ENCODE measurements around the gene SLC38A5. TPM values are rescaled to one million over a fixed set of nuclear protein-coding genes. Genes with fewer than 3 reads are reported as not detected.

Gene SLC38A5
- total and polyA plus RNA-seq, 8 donors = 21.2 to 70.7 (median 38.6) TPM

DNA sequence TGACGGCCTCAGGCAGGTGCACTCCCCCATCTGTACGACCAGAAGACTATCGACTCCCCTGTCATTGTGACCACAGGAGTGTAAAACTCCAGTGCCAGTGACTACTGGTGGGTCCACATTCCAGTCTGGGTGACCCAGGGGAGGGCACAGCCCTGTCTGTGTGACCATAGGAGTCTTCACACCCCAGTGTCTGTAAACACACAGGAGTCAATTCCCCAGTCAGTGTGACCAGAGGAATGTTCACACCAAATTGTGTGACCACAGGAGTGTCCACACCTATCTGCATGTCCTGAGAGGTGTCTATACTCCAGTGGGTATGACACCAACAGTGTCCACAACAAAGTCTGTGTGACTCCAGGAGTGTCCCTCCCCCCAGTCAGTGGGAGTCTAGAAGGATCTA, 18.0 kb upstream of the SLC38A5 start:
- TF ChIP-seq, protein P1, sequence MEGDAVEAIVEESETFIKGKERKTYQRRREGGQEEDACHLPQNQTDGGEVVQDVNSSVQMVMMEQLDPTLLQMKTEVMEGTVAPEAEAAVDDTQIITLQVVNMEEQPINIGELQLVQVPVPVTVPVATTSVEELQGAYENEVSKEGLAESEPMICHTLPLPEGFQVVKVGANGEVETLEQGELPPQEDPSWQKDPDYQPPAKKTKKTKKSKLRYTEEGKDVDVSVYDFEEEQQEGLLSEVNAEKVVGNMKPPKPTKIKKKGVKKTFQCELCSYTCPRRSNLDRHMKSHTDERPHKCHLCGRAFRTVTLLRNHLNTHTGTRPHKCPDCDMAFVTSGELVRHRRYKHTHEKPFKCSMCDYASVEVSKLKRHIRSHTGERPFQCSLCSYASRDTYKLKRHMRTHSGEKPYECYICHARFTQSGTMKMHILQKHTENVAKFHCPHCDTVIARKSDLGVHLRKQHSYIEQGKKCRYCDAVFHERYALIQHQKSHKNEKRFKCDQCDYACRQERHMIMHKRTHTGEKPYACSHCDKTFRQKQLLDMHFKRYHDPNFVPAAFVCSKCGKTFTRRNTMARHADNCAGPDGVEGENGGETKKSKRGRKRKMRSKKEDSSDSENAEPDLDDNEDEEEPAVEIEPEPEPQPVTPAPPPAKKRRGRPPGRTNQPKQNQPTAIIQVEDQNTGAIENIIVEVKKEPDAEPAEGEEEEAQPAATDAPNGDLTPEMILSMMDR (IDR thresholded peaks at IDR 0.05) = no peak
- Histone ChIP-seq H3K36me3 (peaks cover 0 to 25% of the 10 kb centered on the region in 2 donors), H3K27ac (no peak overlapping the region), H3K9me3 (no peaks in the 10 kb centered on the region), H3K4me1 (no peaks in the 10 kb centered on the region), H3K4me3 (no peak overlapping the region), H3K27me3 (no peaks in the 10 kb centered on the region)
- no peak for ATAC-seq
- intact Hi-C loops (cut with DNase I) = no loop called here
- DNase-seq = no peak

DNA sequence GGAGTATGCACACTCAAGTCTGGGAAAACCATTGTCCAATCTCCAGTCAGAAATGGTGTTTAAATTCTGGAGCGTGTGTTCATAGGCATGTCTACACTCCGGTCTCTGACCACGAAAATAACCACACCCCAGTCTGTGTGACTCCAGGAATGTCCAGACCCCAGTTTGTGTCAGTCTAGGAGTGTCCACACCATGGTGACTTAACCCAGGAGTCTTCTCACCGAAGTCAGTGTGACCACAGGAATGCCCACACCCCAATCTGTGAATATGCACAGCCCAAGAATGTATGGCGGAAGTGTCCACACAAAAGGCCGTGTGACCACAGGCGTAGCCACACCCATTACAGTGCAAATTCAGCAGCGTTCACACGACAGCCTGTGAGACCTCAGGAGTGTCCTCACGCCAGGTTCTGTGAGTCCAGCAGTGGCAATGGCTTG, 17.3 kb upstream of the SLC38A5 start:
- peak; percentile 47 for ATAC-seq
- Histone ChIP-seq H3K4me3 (no peak overlapping the region), H3K36me3 (peaks cover 0 to 32% of the 10 kb centered on the region in 2 donors), H3K4me1 (no peaks in the 10 kb centered on the region), H3K9me3 (no peaks in the 10 kb centered on the region), H3K27me3 (no peaks in the 10 kb centered on the region), H3K27ac (no peak overlapping the region)
- intact Hi-C loops (cut with DNase I) = no loop called here
- DNase-seq = no peak
- TF ChIP-seq, protein P1 (IDR thresholded peaks at IDR 0.05) = no peak

DNA sequence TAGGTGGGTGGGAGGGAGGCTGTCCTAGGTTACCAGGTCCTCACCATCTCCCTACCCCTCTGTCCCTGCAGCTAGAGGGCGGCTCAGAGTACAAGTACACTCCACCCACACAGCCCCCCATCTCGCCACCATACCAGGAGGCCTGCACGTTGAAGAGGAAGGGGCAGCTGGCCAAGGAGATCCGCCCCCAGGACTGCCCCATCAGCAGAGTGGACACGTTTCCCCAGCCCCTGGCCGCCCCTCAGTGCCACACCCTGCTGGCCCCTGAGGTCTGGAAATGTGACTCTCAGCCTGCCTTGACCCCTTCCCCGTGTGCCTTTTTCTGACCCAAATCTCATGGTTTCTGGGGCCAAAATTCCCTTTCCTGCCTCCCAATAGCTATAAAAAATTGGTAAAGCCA, 12.5 kb upstream of the SLC38A5 start:
- TF ChIP-seq, protein P1 (IDR thresholded peaks at IDR 0.05) = no peak
- Histone ChIP-seq H3K27ac (no peak overlapping the region), H3K27me3 (no peaks in the 10 kb centered on the region), H3K4me1 (no peaks in the 10 kb centered on the region), H3K4me3 (no peak overlapping the region), H3K9me3 (no peaks in the 10 kb centered on the region), H3K36me3 (peaks cover 0 to 60% of the 10 kb centered on the region in 2 donors)
- no peak for DNase-seq
- ATAC-seq = no peak
- intact Hi-C loops (cut with DNase I) = no loop called here

DNA sequence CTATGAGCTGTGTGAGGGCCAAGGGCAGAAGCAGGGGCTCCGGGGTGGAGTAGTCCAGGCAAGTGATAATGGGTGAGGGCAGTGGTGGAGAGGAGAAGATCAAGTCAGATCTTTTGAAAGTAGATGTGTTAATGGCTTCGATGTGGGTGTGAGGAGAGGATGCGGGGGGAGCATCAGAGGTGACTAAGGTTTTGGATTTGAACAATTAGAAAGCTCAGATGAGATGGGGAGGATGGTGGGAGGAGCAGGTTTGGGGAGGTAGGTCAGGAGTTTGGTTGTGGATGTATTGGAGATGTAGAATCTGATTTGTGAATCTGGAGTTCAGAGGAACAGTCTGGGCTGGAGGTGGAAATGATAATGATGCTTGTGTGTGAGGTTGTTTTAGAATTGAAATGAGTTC, 10.5 kb upstream of the SLC38A5 start:
- Histone ChIP-seq H3K4me1 (no peaks in the 10 kb centered on the region), H3K27ac (no peak overlapping the region), H3K9me3 (no peaks in the 10 kb centered on the region), H3K4me3 (no peak overlapping the region), H3K27me3 (no peaks in the 10 kb centered on the region), H3K36me3 (peaks cover 0 to 54% of the 10 kb centered on the region in 2 donors)
- DNase-seq (no peak), ATAC-seq (no peak)
- TF ChIP-seq, protein P1 (IDR thresholded peaks at IDR 0.05) = no peak
- intact Hi-C loops (cut with DNase I) = no loop called here

DNA sequence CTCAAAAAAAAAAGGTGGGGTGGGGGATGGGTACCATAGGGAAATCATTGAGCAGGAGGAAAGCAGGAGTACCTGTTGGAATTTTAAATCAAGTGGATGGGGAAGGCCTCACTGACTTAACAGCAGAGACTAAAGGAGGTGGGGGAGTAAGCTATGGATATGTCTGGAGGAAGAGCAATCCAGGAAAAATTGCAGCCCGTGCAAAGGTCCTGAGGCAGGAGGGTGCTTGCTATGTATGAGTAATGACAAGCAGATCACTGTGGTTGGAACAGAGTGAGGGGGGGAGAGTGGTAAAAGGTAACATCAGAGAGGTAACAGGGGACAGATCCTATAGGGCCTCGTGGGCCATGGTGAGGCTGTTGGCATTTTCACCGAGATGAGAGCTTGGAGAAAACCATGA, 10.1 kb upstream of the SLC38A5 start:
- ATAC-seq = no peak
- H3K36me3 ChIP-seq = peaks cover 0 to 54% of the 10 kb centered on the region in 2 donors
- no peak overlapping the region for H3K27ac ChIP-seq
- DNase-seq = no peak
- TF ChIP-seq, protein P1 (IDR thresholded peaks at IDR 0.05) = no peak
- H3K27me3 ChIP-seq = no peaks in the 10 kb centered on the region
- no peaks in the 10 kb centered on the region for H3K9me3 ChIP-seq
- H3K4me1 ChIP-seq = no peaks in the 10 kb centered on the region
- intact Hi-C loops (cut with DNase I) = no loop called here
- H3K4me3 ChIP-seq = no peak overlapping the region
